HG02938 (cell line): ENCODE measurements around the gene TRIM15.
A peak's percentile ranks its signal among the peaks of the same experiment; 100 is the strongest.
"Not testable (repeated sequence)": the region's sequence is repeated elsewhere in the genome, so short reads cannot be mapped to it uniquely, and the experiment has no call there.

Experiments used
- ATAC-seq: cut with Tn5 transposase; IDR thresholded peaks from one replicate; pipeline ENCODE4 v1.9.1; 2021; ENCODE audit warnings: mild to moderate bottlenecking, moderate library complexity; ENCODE audit not compliant: unreplicated experiment

The TRIM15 gene

GRCh38 chr6:30194797-30195690 lies 31.7 kb downstream of the TRIM15 start:
- no peak for ATAC-seq

- ATAC-seq, result no peak
Measured at GRCh38 chr6:30195951-30196350, 32.6 kb downstream of the TRIM15 start.

GRCh38 chr6:30196376-30196775 lies 33.0 kb downstream of the TRIM15 start:
- no peak for ATAC-seq

DNA sequence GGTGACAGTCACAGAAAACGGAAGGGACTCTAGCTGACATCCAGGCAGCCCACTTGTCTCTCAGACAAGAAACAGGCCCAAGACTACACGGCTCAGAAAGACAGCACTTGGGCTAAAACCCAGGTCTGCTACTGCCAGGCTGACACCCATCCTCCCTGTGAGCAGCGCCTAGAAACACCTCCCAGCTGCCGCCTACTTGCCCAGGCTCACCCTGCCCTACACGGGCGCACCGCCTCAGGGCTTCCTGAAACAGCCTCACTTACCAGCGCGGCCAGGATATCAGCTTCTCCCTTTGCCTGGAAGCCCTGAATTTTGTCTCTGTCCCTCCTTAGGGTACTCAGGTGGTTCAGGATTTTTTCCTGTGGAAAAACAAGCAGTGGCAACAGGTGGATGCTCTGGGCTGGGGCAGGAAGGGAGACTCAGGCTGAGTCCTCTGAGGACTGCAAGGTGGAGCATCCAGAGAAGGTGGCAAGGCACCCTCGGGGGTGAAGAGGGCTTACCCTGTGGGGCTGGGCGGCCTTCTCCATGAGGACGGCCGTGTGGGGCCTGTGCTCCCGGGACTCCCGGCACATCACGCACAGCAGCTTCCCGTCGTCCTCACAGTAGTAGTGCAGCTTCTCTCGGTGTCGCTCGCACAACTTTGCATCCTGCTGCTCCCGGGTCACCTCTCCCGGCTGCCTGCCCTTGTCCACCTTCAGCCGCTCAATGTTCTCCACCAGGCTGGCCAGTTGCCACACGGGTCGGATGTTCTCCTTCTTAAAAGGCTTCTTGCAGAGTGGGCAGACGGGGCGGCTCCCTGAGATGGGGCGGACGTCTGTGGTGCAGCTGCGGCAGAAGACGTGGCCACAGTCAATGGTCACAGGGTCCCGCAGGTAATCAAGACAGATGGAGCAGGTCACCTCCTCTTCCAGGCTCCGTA lies 35.1 kb downstream of the TRIM15 start:
- ATAC-seq, result no peak

DNA sequence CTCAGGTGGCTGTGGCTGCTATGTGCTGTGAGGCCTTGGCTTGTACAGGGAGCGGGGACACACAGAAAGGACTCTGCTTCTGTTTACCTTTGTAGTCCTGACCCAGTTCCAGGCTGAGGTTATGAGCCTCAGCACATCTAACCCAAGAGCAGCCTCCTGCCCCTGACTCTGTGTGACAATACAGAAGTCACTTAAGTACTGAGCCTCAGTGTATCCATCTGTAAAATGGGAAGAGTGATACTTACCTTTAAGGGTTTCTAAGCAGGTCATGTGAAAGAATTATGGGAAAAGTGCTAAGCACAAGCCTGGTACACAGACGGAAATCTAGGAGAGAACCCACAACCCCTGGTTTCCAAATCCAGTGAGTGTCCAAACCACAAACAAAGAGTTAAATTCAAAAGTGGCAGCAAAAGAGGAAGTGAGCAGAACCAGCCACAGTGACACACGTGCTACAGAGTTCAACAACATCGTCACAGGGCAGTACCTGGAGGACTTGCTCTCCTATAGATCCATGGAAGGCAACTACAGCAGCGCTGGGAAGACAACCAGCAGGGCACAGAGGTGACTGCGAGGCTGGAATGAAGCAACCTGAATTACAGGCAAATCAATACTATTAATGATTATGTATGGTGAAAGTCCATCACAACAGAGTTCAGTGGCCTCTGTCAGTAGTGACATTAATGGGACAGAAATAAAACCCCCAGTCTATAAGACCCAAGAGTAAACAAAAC lies 37.4 kb downstream of the TRIM15 start:
- ATAC-seq, result no peak

- no peak for ATAC-seq
Measured at GRCh38 chr6:30202366-30202765, 39.0 kb downstream of the TRIM15 start.

- ATAC-seq, result no peak
Measured at GRCh38 chr6:30204116-30204515, 40.8 kb downstream of the TRIM15 start.

GRCh38 chr6:30206152-30206551 lies 42.8 kb downstream of the TRIM15 start:
- no peak for ATAC-seq

GRCh38 chr6:30206799-30207618 lies 43.7 kb downstream of the TRIM15 start:
- ATAC-seq, result no peak

DNA sequence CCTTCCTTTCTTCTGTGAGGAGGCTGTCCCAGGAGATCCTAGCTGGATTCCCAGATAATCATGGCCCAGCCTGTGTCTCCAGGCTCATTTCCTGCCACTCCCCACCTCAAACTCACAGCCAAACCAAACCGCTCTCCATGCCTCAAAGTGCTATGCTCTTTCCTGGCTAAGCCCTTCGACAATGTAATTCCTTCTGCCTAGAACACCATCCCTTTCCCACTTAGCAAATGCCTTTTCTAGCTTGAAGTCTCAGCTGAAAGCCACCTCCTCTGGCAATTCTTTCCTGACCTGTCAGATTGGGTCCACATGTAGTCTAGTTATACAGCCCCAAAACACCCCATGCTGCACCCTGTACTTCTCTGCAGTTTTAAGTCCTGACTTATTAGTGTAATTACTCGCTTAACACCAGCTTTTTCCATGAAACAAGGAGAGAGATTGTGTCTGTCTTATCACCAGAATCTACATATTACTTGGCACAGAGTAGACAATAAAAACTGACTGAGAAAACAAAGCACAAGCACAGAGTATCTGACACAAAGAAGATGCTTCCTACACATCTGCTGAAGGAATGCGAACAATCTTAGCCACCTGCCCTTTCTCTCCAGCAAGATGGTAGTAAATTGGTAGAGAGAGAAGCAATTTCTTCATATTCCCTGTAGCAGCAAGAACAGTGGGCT lies 44.4 kb downstream of the TRIM15 start:
- no peak for ATAC-seq

GRCh38 chr6:30211306-30211705 lies 48.0 kb downstream of the TRIM15 start:
- ATAC-seq, result no peak

GRCh38 chr6:30211899-30212298 lies 48.6 kb downstream of the TRIM15 start:
- ATAC-seq, result no peak

GRCh38 chr6:30212865-30213666 lies 49.7 kb downstream of the TRIM15 start, which contains the start of gene TRIM26:
TSS of gene TRIM26 (minus strand) at chr6:30213406. CDS start at chr6:30199103, 14,303 bp downstream.
- peak; percentile 76 for ATAC-seq

DNA sequence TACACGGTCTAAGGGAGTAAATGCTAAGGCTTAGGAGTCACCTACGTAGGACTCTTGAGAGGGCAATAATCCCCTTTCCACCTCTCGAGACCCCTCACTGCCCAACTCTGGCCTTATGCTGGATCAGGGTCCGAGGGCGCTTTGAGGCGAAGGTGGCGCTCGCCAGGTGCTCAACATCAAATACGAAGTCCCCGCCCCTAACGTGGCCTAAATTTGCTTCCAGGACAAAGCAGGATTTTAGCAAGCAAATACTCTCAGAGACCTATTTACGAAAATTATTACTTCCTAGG lies 50.3 kb downstream of the TRIM15 start:
- no peak for ATAC-seq

DNA sequence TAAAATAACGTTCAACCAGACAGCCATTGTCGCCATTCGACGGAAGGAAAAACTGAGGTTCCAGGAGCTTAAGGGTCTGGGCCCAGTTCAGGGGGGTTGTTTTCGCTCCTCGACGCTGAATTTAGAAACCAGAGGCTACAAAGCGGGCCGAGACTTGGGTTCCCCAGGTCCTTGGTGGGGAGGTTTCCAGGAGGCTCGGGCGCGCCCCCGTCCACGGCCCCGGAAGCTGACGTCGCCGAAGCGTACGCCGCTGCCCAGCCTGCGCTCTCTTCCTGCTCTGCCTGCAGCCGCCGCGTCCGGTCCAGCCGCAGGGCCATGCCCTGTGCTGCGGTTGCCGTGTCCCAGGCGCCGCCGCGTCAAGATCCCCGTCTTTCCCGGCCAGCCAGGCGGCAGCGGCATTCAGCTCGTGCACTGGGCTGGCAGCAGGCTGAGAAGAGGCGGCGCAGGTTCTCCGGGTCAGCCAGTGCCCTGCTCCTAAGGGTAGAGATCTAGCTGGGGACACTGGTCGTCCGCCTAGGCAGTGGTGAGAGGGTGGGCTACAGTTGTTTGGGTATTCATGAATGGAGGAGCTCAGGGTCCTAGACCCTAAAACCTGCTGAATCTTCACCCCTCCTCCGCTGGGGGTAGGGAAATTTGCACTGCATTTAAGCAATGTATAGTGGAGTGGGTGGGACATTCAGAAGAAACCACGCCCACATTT lies 50.8 kb downstream of the TRIM15 start:
- ATAC-seq, result peak; percentile 40

DNA sequence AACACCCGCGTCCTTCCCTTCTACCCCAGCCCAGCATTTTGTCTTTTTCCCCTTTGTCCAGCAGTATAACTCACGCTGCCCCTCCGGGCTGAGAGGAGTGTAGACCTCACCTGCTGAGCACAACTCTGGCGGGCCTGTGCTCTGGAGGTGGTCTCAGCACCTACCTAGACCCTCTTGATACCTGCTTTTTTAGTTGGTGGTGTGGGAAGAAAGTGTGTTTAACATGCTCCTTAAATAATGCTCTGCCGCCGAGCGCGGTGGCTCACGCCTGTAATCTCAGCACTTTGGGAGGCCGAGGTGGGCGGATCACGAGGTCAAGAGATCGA lies 51.3 kb downstream of the TRIM15 start:
- ATAC-seq, result no peak

DNA sequence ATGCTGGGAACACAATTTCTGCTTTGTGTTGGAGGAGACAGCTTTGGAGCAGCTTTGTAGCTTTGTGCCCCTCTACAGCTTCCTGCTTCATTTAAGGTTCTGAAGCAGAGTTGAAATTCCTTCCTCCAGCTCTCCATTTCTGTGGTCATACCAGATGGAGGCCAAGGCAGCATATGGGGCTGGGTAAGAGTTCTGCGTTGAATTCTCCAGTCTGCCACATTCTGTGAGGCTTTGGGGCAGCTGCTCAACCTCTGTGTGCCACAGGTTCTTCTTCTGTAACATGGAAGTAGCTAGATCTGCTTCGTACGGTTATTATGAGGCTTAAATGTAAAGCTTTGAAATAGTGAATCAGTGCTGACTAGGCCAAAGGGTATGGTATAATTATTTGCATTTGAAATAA lies 52.8 kb downstream of the TRIM15 start:
- no peak for ATAC-seq

DNA sequence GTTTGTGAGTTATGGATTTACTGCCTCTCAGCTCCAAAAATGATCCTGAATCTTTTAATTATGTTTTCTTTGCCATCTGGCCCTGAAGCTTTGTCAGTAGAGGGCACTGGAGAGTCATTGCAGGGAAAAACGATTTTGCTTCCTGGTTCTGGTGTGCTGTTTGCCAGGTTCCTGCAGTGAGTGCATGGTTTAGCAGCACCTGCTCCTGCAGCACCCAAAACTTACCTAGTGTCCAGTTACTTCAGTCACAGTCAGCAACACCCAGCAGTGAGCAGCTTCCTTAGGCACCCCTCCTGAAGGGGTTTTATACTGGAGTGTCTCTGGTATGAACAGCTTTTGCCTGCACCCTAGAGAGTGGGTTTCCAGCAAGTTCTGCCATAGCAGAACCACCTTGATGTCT lies 55.9 kb downstream of the TRIM15 start:
- no peak for ATAC-seq

GRCh38 chr6:30221395-30221794 lies 58.0 kb downstream of the TRIM15 start:
- not testable (repeated sequence) for ATAC-seq
